Skeletal muscle tissue (tissue), 4 donors: Measurements from ENCODE around the gene TOR1AIP2. TPM values are rescaled to one million over a fixed set of nuclear protein-coding genes. Genes with fewer than 3 reads are reported as not detected.
"Not testable (repeated sequence)": the region's sequence is repeated elsewhere in the genome, so short reads cannot be mapped to it uniquely, and the experiment has no call there.

Experiments used
- H3K27ac ChIP-seq: one replicate; pipeline ENCODE4 v1.7.0; 2013; ENCODE audit warnings: mild to moderate bottlenecking, low read depth, low read length, inconsistent platforms
- H3K27me3 ChIP-seq, 3 donors: one replicate each; pipeline ENCODE4 v1.7.0; 2013; ENCODE audit warnings: low read length in 3 of 3; ENCODE audit not compliant: control insufficient read depth in 3 of 3, insufficient read depth in 3 of 3
- H3K36me3 ChIP-seq, 3 donors: one replicate each; pipeline ENCODE4 v1.7.0; 2013; ENCODE audit warnings: low read length in 3 of 3; ENCODE audit not compliant: control insufficient read depth in 3 of 3, insufficient read depth in 3 of 3
- H3K4me1 ChIP-seq, 3 donors: one replicate each; pipeline ENCODE4 v1.7.0; 2013; ENCODE audit warnings: low read length in 3 of 3, mild to moderate bottlenecking in 3 of 3; ENCODE audit not compliant: control insufficient read depth in 3 of 3, insufficient read depth in 3 of 3
- H3K4me3 ChIP-seq, 3 donors: one replicate each; pipeline ENCODE4 v1.7.0; 2013; ENCODE audit warnings: low read length in 3 of 3
- H3K9ac ChIP-seq, 3 donors: one replicate each; pipeline ENCODE4 v1.7.0; 2013; ENCODE audit warnings: low read length in 3 of 3, mild to moderate bottlenecking in 3 of 3, moderate library complexity in 2 of 3, low read depth in 1 of 3
- H3K9me3 ChIP-seq, 3 donors: one replicate each; pipeline ENCODE4 v1.7.0; 2013; ENCODE audit warnings: low read length in 3 of 3; ENCODE audit not compliant: control insufficient read depth in 3 of 3
- total RNA-seq: library from RNA; depleted of rRNA; stranded (reverse); fragments of >200 nt; gene quantifications from one replicate; pipeline ENCODE4 v1.2.3, GENCODE V29; 2014
- donor health status: Osteomylitis.

TOR1AIP2 gene
- total RNA-seq, 1 donor from 2014 or later: 34.4 TPM

DNA sequence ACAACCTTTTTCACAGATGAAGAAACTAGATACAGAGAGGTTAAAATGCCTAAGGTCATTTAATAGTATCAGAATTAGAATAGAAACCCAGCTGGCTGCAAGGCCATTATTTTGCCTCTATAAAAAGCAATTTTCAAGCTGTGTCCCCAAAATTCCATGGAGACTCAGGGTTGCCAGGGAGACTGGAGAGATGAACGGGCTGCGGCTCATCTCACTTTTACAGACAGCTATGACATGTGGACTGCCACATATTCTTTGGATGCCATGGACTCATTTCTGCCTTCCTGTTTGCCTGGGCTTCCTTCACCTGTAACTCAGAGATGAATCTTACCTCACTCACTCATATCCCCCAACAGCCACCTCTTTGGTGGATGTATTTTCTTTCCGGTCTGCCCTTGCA, 17.0 kb downstream of the TOR1AIP2 start:
- peaks cover 0 to 3% (median 0%) of the 10 kb centered on the region in 3 donors for H3K4me1 ChIP-seq
- no peak overlapping the region for H3K9ac ChIP-seq
- no peak overlapping the region for H3K4me3 ChIP-seq
- H3K9me3 ChIP-seq: no peaks in the 10 kb centered on the region
- peaks cover 12 to 30% (median 24%) of the 10 kb centered on the region in 3 donors for H3K36me3 ChIP-seq
- H3K27me3 ChIP-seq: no peaks in the 10 kb centered on the region
- H3K27ac ChIP-seq: no peak overlapping the region

DNA sequence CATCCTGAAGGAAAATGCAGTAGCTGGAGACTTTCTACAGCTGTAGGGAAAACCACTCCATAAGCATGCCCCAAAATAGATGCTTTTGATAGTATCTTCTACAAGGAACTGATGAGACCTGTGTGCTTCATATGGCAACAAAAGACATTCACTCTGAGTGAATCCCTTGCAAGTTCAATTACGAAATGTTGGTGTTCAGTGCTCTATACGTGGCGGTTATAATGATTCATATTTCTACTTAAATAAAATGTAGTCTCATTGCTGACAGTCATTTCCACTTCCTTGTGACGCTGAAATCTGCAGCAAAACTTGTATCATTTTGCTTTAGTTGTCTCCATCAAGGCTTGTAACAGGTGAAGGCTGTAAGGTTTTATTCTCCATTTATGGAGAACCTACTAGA, 20.6 kb downstream of the TOR1AIP2 start:
- Histone ChIP-seq H3K27ac (no peak overlapping the region), H3K36me3 (peaks cover 2 to 21% (median 20%) of the 10 kb centered on the region in 3 donors)

DNA sequence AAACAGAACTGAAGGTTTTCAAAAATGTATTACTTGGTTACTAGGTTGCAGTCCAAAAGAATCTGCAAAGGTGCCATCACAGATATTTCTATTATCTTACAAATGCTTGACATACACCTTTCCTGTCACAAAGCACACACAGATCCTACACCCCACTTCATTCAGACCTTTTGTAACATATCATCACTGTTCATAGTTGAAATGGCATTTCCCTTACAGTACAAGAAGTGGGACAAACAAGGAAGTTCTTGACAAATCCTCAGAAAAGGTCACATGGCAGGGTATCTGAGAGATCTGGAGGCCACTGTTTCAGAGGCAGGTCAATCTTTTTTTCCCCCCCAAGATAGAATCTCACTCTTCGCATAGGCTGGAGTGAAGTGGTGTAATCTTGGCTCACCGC, 21.3 kb downstream of the TOR1AIP2 start:
- peaks cover 0 to 3% (median 0%) of the 10 kb centered on the region in 3 donors for H3K4me1 ChIP-seq
- H3K9ac ChIP-seq: no peak overlapping the region
- no peaks in the 10 kb centered on the region for H3K27me3 ChIP-seq
- H3K36me3 ChIP-seq: peaks cover 2 to 21% (median 20%) of the 10 kb centered on the region in 3 donors
- no peak overlapping the region for H3K27ac ChIP-seq
- no peaks in the 10 kb centered on the region for H3K9me3 ChIP-seq
- no peak overlapping the region for H3K4me3 ChIP-seq

More for the DNA sequence above, 20.6 kb downstream of the TOR1AIP2 start:
- H3K9ac ChIP-seq: no peak overlapping the region
- H3K27me3 ChIP-seq: no peaks in the 10 kb centered on the region
- peaks cover 0 to 3% (median 0%) of the 10 kb centered on the region in 3 donors for H3K4me1 ChIP-seq
- no peaks in the 10 kb centered on the region for H3K9me3 ChIP-seq
- H3K4me3 ChIP-seq: no peak overlapping the region

DNA sequence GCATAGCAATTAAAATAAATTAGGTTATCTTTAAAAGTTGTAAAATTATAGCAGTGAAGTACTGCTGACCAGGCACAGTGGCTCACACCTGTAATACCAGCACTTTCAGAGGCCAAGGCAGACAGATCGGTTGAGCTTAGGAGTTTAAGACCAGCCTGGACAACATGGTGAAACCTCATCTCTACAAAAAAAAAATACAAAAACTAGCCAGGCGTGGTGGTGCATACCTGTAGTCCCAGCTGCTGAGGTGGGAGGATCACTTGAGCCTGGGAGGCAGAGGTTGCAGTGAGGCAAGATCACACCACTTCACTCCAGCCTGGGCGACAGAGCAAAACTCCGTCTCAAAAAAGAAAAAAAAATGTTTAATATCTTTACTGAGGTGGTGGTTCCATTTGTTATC, 21.8 kb downstream of the TOR1AIP2 start:
- not testable (repeated sequence) for H3K27me3 ChIP-seq, H3K4me1 ChIP-seq, H3K9me3 ChIP-seq, H3K9ac ChIP-seq, H3K27ac ChIP-seq, H3K4me3 ChIP-seq
- H3K36me3 ChIP-seq: peaks cover 5 to 24% (median 23%) of the 10 kb centered on the region in 3 donors

DNA sequence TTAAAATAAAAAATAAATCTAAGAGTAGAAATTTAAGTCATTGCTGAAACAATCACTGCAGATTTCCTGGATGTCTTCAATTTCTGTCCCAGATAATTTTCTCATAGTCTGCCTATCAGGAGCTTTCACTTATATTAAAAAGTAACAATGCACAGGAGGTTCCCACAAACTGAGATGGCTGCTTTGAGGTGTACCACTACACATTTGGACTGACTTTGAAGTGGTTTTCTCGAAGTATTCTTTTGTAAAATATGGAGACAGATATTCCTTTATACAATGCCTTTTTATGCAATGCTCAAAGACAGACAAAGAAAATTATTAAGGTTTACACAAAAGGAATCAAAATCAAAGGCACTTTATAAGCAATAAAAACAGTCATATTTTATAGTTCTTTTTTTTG, 24.5 kb downstream of the TOR1AIP2 start:
- Histone ChIP-seq H3K27ac (no peak overlapping the region), H3K4me3 (no peak overlapping the region), H3K9ac (no peak overlapping the region), H3K9me3 (no peaks in the 10 kb centered on the region), H3K36me3 (peaks cover 12 to 46% (median 38%) of the 10 kb centered on the region in 3 donors), H3K27me3 (no peaks in the 10 kb centered on the region), H3K4me1 (no peaks in the 10 kb centered on the region)

DNA sequence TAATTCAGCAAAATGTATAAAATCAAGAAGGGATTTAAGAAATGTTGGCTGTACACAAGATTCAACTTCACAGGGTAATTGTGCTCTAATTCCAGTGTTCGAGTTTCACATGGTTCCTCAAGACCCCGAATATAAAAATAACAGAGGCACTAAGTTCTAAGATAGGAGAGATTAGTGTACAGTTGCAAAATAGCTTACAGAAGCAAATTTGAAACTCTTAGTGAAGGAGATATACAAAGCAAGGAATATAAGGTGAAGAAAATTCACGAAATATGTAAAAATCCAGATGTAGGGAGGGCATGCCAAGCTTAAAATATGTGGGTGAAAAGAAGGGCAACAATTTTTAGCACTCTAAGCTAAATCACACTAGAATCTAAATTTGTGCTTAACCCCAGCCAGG, 29.4 kb downstream of the TOR1AIP2 start:
- H3K36me3 ChIP-seq: peaks cover 20 to 53% (median 43%) of the 10 kb centered on the region in 3 donors
- no peaks in the 10 kb centered on the region for H3K27me3 ChIP-seq
- H3K9ac ChIP-seq: no peak overlapping the region
- no peaks in the 10 kb centered on the region for H3K9me3 ChIP-seq
- H3K27ac ChIP-seq: no peak overlapping the region
- H3K4me1 ChIP-seq: no peaks in the 10 kb centered on the region
- H3K4me3 ChIP-seq: no peak overlapping the region

DNA sequence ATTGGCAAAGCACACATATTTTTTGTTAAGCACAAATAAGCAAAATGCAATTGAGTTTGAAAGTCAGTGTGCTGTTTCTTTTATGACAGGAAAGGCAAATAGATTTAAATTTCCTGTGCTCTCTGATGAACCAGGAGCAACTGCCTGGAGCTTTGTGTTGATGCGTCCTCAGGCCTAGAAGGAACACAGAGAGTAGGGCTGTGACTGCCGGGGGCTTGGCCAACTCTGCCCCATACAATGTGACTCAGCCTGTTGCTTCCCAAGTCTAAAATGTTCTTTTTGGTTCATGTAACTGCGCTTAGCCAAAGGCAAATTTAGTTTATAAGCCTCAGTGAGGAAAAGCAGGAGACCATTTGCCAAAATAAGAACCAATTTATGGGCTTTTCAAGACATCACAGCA, 37.5 kb downstream of the TOR1AIP2 start:
- no peak overlapping the region for H3K27ac ChIP-seq
- no peaks in the 10 kb centered on the region for H3K9me3 ChIP-seq
- H3K36me3 ChIP-seq: peaks cover 8 to 10% (median 8%) of the 10 kb centered on the region in 3 donors
- H3K9ac ChIP-seq: no peak overlapping the region
- H3K4me1 ChIP-seq: no peaks in the 10 kb centered on the region
- no peaks in the 10 kb centered on the region for H3K27me3 ChIP-seq
- no peak overlapping the region for H3K4me3 ChIP-seq

DNA sequence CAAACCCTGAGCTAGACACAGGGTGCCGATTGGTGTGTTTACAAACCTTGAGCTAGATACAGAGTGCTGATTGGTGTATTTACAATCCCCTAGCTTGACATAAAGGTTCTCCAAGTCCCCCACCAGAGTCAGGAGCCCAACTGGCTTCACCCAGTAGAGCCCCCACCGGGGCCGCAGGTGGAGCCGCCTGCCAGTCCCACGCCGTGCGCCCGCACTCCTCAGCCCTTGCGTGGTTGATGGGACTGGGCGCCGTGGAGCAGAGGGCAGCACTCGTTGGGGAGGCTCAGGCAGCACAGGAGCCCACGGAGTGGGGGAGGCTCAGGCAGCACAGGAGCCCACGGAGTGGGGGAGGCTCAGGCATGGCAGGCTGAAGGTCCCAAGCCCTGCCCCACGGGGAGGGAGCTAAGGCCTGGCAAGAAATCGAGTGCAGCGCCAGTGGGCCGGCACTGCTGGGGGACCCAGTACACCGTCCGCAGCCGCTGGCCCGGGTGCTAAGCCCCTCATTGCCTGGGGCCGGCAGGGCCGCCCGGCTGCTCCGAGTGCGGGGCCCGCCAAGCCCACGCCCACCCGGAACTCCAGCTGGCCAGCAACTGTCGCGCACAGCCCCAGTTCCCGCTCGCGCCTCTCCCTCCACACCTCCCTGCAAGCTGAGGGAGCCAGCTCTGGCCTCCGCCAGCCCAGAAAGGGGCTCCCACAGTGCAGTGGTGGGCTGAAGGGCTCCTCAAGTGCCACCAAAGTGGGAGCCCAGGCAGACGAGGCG, 40.7 kb downstream of the TOR1AIP2 start:
- H3K9ac ChIP-seq, H3K4me3 ChIP-seq, H3K27me3 ChIP-seq, H3K9me3 ChIP-seq, H3K36me3 ChIP-seq, H3K27ac ChIP-seq, H3K4me1 ChIP-seq: not testable (repeated sequence)

DNA sequence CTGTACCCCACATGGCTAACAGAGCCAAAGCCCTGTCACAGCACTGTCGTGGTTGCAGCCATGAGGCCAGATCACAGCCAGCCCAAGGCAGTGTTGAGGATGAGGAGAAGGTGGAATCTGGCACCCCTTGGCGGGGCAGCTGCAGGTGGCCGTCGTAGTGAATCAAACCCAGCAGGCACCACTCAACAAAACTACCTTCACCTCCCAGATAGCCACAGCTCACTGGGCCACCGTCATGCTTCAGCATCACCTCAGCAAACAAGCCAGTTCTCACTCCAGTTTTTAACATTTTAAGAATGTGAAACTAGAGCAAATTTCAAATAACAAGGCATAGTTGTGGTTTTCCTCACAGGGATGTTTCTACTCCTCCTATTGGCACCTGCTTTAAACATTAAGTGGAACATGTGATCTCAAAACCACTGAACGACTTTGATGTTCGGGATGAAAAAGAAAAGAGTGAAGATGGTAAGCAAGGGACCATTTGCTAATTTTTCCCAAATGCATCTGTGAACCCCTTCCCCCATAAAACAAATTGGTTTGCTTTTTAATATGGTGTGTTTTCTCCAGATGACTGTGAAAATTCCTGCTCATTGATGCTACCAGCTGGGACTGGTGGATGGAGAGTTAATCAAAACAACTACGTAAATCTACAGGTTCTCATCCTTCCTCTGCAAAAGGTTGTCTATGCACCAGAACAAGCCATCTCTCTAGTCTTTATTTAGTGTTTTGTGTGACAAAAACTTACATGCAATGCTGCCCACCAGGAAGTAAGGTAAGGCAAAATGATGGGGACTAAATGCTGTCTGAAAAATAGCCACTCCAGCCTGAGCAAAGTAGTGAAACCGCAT, 45.5 kb downstream of the TOR1AIP2 start:
- Histone ChIP-seq H3K27me3 (no peaks in the 10 kb centered on the region), H3K4me3 (no peak overlapping the region), H3K27ac (no peak overlapping the region), H3K9ac (no peak overlapping the region), H3K4me1 (no peaks in the 10 kb centered on the region), H3K9me3 (no peaks in the 10 kb centered on the region), H3K36me3 (peaks cover 0 to 6% (median 3%) of the 10 kb centered on the region in 3 donors)

DNA sequence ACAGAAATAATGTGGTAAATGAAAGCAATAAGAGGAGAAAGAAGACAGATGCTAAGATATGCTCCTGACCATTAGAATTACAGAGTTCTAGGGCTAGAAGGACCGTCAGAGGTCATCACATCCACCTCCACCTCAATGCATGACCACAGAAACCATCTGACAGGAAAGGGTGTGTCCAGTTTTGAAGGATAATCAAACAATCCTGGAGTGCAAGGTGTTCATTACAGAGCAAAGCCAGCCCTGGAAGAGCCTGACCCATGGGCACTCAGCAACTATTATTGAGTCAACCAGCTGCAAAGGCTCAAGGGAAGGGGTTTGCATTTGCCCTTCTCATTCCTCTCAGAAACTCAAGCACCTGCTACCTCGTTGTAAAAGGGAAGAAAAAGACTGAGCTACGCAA, 46.4 kb downstream of the TOR1AIP2 start:
- Histone ChIP-seq H3K4me3 (no peak overlapping the region), H3K9me3 (no peaks in the 10 kb centered on the region), H3K27me3 (no peaks in the 10 kb centered on the region), H3K27ac (no peak overlapping the region), H3K9ac (no peak overlapping the region), H3K4me1 (no peaks in the 10 kb centered on the region), H3K36me3 (peaks cover 0 to 6% (median 3%) of the 10 kb centered on the region in 3 donors)
